ENCODE data around the gene TMEM82.

DNA sequence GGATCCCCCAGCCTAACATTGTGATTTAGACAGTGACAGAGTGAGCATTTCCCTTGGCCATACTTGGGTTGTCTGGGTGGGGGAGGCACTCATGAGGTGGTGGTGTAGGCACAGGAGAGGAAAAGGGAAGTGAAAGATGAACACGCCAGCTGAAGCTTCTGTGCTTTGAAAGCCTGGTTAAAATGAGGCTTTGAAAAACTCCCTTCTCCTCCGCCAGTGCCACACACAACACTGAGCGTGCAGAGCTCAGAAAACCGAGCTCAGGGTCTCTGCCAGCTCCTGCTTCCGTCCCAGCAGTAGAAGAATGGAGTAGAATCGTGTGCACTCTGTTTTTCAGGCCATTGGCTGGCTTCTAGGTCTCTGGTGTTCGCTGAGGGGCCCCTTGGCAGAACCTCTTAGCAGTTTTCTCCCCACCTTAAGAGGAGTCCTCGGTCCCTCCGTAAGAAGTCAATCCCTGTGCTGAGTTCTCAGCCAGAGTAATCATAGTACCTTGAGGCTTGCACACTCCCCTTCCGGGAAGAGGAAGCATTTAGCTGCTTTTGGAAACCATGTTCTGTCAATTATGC is 45.3 kb upstream of the TMEM82 start:
- TF ChIP-seq, protein P1, sequence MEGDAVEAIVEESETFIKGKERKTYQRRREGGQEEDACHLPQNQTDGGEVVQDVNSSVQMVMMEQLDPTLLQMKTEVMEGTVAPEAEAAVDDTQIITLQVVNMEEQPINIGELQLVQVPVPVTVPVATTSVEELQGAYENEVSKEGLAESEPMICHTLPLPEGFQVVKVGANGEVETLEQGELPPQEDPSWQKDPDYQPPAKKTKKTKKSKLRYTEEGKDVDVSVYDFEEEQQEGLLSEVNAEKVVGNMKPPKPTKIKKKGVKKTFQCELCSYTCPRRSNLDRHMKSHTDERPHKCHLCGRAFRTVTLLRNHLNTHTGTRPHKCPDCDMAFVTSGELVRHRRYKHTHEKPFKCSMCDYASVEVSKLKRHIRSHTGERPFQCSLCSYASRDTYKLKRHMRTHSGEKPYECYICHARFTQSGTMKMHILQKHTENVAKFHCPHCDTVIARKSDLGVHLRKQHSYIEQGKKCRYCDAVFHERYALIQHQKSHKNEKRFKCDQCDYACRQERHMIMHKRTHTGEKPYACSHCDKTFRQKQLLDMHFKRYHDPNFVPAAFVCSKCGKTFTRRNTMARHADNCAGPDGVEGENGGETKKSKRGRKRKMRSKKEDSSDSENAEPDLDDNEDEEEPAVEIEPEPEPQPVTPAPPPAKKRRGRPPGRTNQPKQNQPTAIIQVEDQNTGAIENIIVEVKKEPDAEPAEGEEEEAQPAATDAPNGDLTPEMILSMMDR (IDR thresholded peaks at IDR 0.05) = no peak
- TF ChIP-seq POLR2A (IDR thresholded peaks at IDR 0.05) = no peak

Measured in Peyer's patch (tissue), 4 donors.